Stomach smooth muscle (tissue), 2 donors: ENCODE results near the gene TNRC6C.

ENCODE experiments used
- H3K27ac ChIP-seq: one replicate; pipeline ENCODE4 v1.7.0; 2013; ENCODE audit warnings: mild to moderate bottlenecking, low read length, inconsistent platforms
- H3K27me3 ChIP-seq, 2 donors: one replicate each; pipeline ENCODE4 v1.7.0; 2013; ENCODE audit warnings: low read length in 2 of 2; ENCODE audit not compliant: insufficient read depth in 2 of 2, control insufficient read depth in 1 of 2
- H3K36me3 ChIP-seq, 2 donors: one replicate each; pipeline ENCODE4 v1.7.0; 2013; ENCODE audit warnings: low read length in 2 of 2; ENCODE audit not compliant: control insufficient read depth in 2 of 2, insufficient read depth in 2 of 2
- H3K4me1 ChIP-seq: one replicate; pipeline ENCODE4 v1.7.0; 2013; ENCODE audit warnings: low read length; ENCODE audit not compliant: control insufficient read depth, insufficient read depth
- H3K4me3 ChIP-seq, 2 donors: one replicate each; pipeline ENCODE4 v1.7.0; 2013; ENCODE audit warnings: low read length in 2 of 2
- H3K9ac ChIP-seq, 2 donors: one replicate each; pipeline ENCODE4 v1.7.0; 2013; ENCODE audit warnings: low read length in 2 of 2, mild to moderate bottlenecking in 1 of 2
- H3K9me3 ChIP-seq, 2 donors: one replicate each; pipeline ENCODE4 v1.7.0; 2013; ENCODE audit warnings: low read length in 2 of 2; ENCODE audit not compliant: control insufficient read depth in 2 of 2
- donor health status: healthy.
- donor health status: Pancreatic carcinoma.

TNRC6C gene

DNA sequence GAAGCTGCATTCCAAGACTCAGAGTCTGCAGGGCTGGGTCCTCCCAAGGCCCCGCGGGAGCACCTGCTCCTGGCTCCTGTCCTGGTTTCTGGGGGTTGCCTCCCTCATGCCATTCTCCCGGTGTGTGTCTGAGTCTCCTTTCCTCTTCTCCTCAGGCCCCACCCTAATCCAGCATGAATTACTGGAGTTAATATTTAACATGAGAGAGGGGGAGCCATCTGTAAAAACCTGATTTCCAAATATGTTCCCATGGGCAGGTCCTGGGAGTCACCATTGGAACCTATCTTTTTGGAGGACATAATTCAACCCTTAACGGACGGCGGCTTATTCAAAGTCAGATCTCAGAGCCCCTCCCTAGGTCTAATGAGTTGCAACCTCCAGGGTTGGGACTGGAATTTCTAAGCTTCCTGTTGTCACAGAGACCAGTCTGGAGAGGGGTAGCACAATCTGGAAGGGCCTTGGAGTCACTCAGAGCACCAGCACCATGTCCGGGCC, 193.1 kb downstream of the TNRC6C start:
- Histone ChIP-seq H3K27ac (no peak overlapping the region), H3K9ac (no peak overlapping the region)

DNA sequence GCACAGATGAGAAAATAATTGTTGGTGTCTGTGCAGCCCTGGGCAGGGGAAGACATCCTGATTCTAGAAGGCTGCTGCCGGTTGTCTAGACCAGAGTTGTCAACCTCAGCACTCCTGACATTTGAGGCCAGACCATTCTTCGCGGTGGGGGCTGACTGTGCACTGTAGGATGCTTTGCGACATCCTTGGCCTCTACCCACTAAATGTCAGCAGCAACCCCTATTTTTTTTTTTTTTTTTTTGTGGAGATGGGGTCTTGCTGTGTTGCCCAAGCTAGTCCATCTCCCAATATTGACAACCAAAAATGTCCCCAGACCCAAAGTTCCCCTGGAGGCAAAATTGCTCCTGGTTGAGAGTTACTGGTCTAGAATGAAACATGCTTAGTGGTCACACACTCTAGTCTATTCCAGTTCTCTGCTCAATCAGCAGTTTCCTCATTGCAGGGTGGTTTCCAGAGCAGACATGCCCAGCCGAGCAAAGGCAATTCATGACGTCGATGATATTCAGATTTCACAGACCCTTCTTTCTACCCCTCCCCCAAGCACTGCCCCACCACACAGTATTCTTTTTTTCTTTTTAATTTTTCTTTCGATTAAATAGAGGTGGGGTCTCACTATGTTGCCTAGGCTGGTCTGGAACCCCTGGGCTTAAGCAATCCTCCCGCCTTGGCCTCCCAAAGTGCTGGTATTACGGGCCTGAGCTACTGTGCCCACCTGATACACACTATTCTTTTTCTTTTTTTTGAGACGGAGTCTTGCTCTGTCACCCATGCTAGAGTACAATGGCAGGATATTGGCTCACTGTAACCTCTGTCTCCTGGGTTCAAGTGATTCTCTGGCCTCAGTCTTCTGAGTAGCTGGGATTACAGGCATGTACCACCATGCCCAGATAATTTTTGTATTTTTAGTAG, 196.7 kb downstream of the TNRC6C start:
- H3K4me3 ChIP-seq, result no peak overlapping the region
- no peaks in the 10 kb centered on the region for H3K36me3 ChIP-seq
- H3K9me3 ChIP-seq, result no peaks in the 10 kb centered on the region
- H3K27ac ChIP-seq, result no peak overlapping the region
- no peaks in the 10 kb centered on the region for H3K4me1 ChIP-seq
- no peaks in the 10 kb centered on the region for H3K27me3 ChIP-seq
- no peak overlapping the region for H3K9ac ChIP-seq

More for the DNA sequence above, 193.1 kb downstream of the TNRC6C start:
- Histone ChIP-seq H3K27me3 (no peaks in the 10 kb centered on the region), H3K4me1 (no peaks in the 10 kb centered on the region), H3K4me3 (no peak overlapping the region), H3K9me3 (no peaks in the 10 kb centered on the region), H3K36me3 (no peaks in the 10 kb centered on the region)
